Prostate gland (tissue), 2 donors: ENCODE results near the gene CELF2. TPM values are rescaled to one million over a fixed set of nuclear protein-coding genes. Genes with fewer than 3 reads are reported as not detected.

Experiments
- DNase-seq: peaks from one replicate; pipeline ENCODE4 v3.0.0-alpha.2; 2019; ENCODE audit warnings: low spot score
- H3K27ac ChIP-seq, 2 donors: fragments of 200-600 bp; sonication (generic); 2 replicates each; pipeline ENCODE4 v1.5.1; 2017 to 2019
- H3K27me3 ChIP-seq: fragments of 200-600 bp; sonication (generic); replicated peaks from 2 replicates; pipeline ENCODE4 v1.5.1; 2019; ENCODE audit not compliant: insufficient read depth
- H3K36me3 ChIP-seq, 2 donors: fragments of 200-600 bp; sonication (generic); 1 replicate in 1 of 2; 2 replicates in 1 of 2; pipeline versions ENCODE4 v1.5.1 to v1.8.1; 2017 to 2019
- H3K4me1 ChIP-seq: fragments of 200-600 bp; sonication (generic); replicated peaks from 2 replicates; pipeline ENCODE4 v1.5.1; 2019
- H3K4me3 ChIP-seq, 2 donors: fragments of 200-600 bp; sonication (generic); 2 replicates each; pipeline ENCODE4 v1.5.1; 2017 to 2019
- H3K9me3 ChIP-seq: fragments of 200-600 bp; sonication (generic); 2 replicates; pipeline ENCODE4 v1.5.1; 2017
- POLR2A ChIP-seq: fragments of 450-650 bp; IDR thresholded peaks from one replicate; pipeline ENCODE4 v1.6.1; 2016; ENCODE audit warnings: antibody characterized with exemption, mild to moderate bottlenecking
- POLR2AphosphoS5 ChIP-seq: sonication (generic); formaldehyde crosslinking; IDR thresholded peaks from one replicate; pipeline ENCODE4 v1.6.1; 2017; ENCODE audit warnings: antibody characterized with exemption
- WGBS: methylation state at CpG from one replicate; pipeline ENCODE4 v1.1.5; 2018; 5-methylcytosine and 5-hydroxymethylcytosine counted together
- intact Hi-C: fragments of 100-400 bp; cut with DNase I; formaldehyde crosslinking; loops from one replicate; pipeline ENCODE4 v1.14.2; 2022
- total RNA-seq, 2 donors: library from RNA; depleted of rRNA; stranded (reverse); fragments of >200 nt; gene quantifications; one replicate each; pipeline ENCODE4 v1.1.0, GENCODE V29; 2016
- TF ChIP-seq, protein P1 (sequence below), 4 experiments: fragments of 200-600 bp in 2 of 4; fragments of 450-650 bp in 2 of 4; sonication (generic) in 2 of 4; IDR thresholded peaks; 1 replicate in 3 of 4; 2 replicates in 1 of 4; pipeline ENCODE4 v1.5.1; 2016 to 2019; ENCODE audit warnings: antibody characterized with exemption in 4 of 4, mild to moderate bottlenecking in 2 of 4, moderate library complexity in 2 of 4

CELF2 gene
- total RNA-seq, 2 donors from 2014 or later, result 19.2 to 43.2 TPM

DNA sequence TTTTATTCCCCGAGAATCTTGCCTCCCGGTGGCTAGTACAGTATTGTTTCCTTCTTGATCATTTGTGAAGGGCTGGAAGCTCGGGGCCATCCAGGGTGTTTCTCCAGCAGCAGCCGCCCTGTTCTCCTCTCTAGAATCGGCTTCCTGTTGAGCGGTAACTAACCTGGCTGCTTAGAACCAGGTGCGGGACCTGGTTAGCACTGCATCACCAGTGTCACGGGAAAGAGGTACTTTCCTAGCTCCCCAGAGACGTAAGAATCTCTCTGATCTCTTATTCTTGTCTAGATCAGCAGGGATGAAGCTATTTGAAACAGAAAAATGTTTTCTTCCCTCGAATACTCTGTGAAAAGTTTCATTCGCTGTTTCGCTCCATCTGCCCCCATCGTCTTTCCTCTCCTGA is 239.2 kb downstream of the CELF2 start:
- no peak overlapping the region for H3K27ac ChIP-seq
- no peak overlapping the region for H3K4me3 ChIP-seq
- no peaks in the 10 kb centered on the region for H3K4me1 ChIP-seq
- no peaks in the 10 kb centered on the region for H3K36me3 ChIP-seq
- no peak for DNase-seq
- no peaks in the 10 kb centered on the region for H3K9me3 ChIP-seq
- H3K27me3 ChIP-seq, result no peaks in the 10 kb centered on the region
- TF ChIP-seq POLR2A (no peak), POLR2AphosphoS5 (no peak)
- TF ChIP-seq, protein P1, sequence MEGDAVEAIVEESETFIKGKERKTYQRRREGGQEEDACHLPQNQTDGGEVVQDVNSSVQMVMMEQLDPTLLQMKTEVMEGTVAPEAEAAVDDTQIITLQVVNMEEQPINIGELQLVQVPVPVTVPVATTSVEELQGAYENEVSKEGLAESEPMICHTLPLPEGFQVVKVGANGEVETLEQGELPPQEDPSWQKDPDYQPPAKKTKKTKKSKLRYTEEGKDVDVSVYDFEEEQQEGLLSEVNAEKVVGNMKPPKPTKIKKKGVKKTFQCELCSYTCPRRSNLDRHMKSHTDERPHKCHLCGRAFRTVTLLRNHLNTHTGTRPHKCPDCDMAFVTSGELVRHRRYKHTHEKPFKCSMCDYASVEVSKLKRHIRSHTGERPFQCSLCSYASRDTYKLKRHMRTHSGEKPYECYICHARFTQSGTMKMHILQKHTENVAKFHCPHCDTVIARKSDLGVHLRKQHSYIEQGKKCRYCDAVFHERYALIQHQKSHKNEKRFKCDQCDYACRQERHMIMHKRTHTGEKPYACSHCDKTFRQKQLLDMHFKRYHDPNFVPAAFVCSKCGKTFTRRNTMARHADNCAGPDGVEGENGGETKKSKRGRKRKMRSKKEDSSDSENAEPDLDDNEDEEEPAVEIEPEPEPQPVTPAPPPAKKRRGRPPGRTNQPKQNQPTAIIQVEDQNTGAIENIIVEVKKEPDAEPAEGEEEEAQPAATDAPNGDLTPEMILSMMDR (IDR thresholded peaks at IDR 0.05), result no peak
- intact Hi-C loops, result no loop called here
- WGBS, result 94% methylated on average over 13 of the region's 13 CpGs

DNA sequence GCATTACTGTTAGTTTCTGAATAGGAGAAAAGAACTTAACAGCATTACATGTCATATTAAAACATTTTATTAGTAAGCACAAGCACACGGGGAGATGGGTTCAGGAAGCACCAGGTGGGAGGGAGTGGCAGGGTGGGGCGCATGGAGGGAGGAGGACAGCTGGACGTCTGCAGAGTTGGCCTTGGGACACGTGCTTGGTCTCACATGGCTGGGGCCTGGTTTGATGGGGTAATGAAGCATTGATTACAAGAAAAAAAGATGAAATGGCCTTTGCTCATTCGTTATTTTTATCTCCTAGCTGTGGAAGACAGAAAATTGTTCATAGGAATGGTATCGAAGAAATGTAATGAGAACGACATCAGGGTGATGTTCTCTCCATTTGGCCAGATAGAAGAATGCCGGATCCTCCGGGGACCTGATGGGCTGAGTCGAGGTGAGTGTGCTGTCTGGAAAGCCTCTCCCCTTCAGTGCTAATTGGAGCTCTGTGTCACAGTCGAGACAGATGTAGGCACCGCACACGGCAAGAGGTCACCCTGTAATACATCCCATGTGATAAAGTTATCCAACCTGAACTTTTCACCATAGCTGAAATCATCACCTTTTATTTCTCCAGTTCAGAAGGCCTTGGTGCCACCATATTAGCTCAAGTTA is 239.9 kb downstream of the CELF2 start:
- Histone ChIP-seq H3K27ac (no peak overlapping the region), H3K4me1 (no peaks in the 10 kb centered on the region), H3K9me3 (no peaks in the 10 kb centered on the region), H3K27me3 (no peaks in the 10 kb centered on the region), H3K36me3 (no peaks in the 10 kb centered on the region), H3K4me3 (no peak overlapping the region)
- no peak for TF ChIP-seq POLR2AphosphoS5
- TF ChIP-seq, protein P1 (IDR thresholded peaks at IDR 0.05), result no peak
- no peak for TF ChIP-seq POLR2A
- intact Hi-C loops, result no loop called here
- WGBS, result 83% methylated on average over 13 of the region's 13 CpGs
- no peak for DNase-seq

DNA sequence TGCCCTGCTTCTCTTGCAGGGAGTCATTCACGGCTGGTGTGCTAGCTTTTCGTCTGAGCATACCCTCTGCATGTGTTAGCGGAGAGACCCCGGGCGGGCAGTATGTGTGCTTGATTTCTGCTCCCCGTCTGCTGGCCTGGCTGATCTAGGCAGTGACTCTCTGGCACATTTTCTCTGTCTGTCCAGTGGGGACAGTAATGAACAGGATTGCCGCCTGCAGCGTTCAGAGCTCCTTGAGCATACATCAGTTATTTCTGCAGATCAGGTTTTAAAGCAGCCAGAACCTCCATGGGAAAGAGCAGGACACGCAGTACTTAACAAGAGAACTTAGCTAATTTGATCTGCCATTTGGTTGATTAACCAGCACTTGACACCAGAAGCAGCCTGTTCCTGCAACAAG is 242.5 kb downstream of the CELF2 start:
- WGBS, result 75% methylated on average over 9 of the region's 9 CpGs
- TF ChIP-seq POLR2AphosphoS5, result no peak
- TF ChIP-seq, protein P1 (IDR thresholded peaks at IDR 0.05), result no peak
- no peak for TF ChIP-seq POLR2A
- DNase-seq, result no peak
- Histone ChIP-seq H3K27ac (no peak overlapping the region), H3K36me3 (no peaks in the 10 kb centered on the region), H3K4me3 (no peak overlapping the region), H3K27me3 (no peaks in the 10 kb centered on the region), H3K4me1 (no peaks in the 10 kb centered on the region), H3K9me3 (no peaks in the 10 kb centered on the region)
- intact Hi-C loops, result loop anchor here (10.0 kb wide), 1 partner anchor 465 kb away; no protein-coding TSS in a partner anchor

DNA sequence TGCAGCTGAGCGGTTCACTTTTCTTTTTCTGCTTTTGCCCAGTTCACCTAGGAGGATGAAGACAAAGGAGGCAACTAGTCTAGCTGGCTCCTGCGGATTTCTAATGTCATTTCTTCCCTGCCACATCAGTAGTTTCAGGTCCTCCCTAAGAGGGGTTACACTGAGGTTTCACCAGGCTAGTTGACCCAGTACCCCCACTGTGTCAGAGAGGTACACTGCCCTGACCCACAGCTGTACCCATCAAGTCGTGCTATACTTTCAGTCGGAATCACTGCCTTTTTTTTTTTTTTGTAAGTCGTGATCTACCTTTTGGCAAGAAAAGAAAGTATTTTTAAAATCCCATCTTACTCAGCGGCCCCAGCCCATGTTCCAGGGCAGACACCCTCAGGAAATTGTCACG is 243.5 kb downstream of the CELF2 start:
- 85% methylated on average over 7 of the region's 7 CpGs for WGBS
- intact Hi-C loops, result loop anchor here (10.0 kb wide), 1 partner anchor 466 kb away; no protein-coding TSS in a partner anchor

More for the DNA sequence above, 243.5 kb downstream of the CELF2 start:
- no peaks in the 10 kb centered on the region for H3K9me3 ChIP-seq
- H3K27ac ChIP-seq, result no peak overlapping the region
- H3K36me3 ChIP-seq, result no peaks in the 10 kb centered on the region
- DNase-seq, result no peak
- no peaks in the 10 kb centered on the region for H3K27me3 ChIP-seq
- no peaks in the 10 kb centered on the region for H3K4me1 ChIP-seq
- no peak overlapping the region for H3K4me3 ChIP-seq
- no peak for TF ChIP-seq POLR2AphosphoS5
- TF ChIP-seq, protein P1 (IDR thresholded peaks at IDR 0.05), result no peak
